Activated naive CD8-positive, alpha-beta T cell treated with anti-CD3 and anti-CD28 coated beads, Interleukin-2, amount 50 U/mL, for 24 hours (primary cell): Measurements from ENCODE around the gene KCNMB3.

Experiments
- ATAC-seq: fragments of 150-1000 bp; cut with Tn5 transposase; one replicate; pipeline ENCODE4 v1.10.0; 2021
- DNase-seq: peaks from one replicate; pipeline ENCODE4 v3.0.0; 2021
- H3K27ac Mint-ChIP-seq: one replicate; pipeline ENCODE4 v1.8.0; 2021; ENCODE audit warnings: mild to moderate bottlenecking, mixed read lengths
- H3K27me3 Mint-ChIP-seq: one replicate; pipeline ENCODE4 v1.8.0; 2021; ENCODE audit warnings: mixed read lengths
- H3K36me3 Mint-ChIP-seq: one replicate; pipeline ENCODE4 v1.8.0; 2021; ENCODE audit warnings: low read depth, mixed read lengths
- H3K4me1 Mint-ChIP-seq: one replicate; pipeline ENCODE4 v1.8.0; 2021; ENCODE audit warnings: mixed read lengths
- H3K4me3 Mint-ChIP-seq: one replicate; pipeline ENCODE4 v1.8.0; 2021; ENCODE audit warnings: mild to moderate bottlenecking, moderate library complexity, mixed read lengths
- H3K9me3 Mint-ChIP-seq: one replicate; pipeline ENCODE4 v1.8.0; 2021; ENCODE audit warnings: mixed read lengths

Gene KCNMB3

DNA sequence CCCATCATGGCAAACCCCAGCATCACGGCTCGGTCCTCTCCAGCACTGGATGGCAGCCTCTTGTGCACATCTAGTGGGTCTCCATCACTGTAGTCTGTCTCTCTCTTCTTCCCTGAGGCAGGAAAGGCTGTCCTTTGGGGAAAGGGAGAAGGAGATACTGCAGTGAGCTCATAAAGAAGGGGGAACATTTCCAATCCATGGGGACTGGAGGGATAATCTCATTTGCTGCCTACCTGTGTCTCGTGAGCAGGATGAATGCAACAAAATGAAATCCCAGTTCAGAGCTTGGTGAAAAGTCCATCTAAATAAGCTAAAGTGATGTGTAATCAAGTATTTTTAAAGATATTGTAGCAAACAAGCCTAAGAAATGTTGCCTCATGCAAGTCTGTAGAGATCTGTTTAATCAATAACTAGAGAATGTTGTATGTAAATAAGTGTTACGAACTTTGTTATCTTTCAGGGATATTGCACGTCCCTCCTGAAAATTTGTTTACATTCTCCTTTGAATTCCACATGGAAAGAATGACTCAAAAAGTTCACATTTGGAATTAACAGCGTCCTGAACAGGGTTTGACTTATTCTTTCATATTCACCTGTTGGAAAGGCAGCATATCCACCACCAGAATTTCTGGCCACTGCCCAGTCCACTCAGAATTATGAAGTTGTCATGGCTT is at the start of gene KCNMB3:
TSS of gene KCNMB3 (minus strand) at position 312 of the 674 bp plus-strand sequence. CDS start at position 188, 124 bp downstream.
- no peaks in the 10 kb centered on the region for H3K4me1 Mint-ChIP-seq
- ATAC-seq (no peak), DNase-seq (no peak)
- H3K27me3 Mint-ChIP-seq, result no peaks in the 10 kb centered on the region
- no peaks in the 10 kb centered on the region for H3K36me3 Mint-ChIP-seq
- H3K4me3 Mint-ChIP-seq, result no peak within 1 kb of the TSS
- no peak within 1 kb of the TSS for H3K27ac Mint-ChIP-seq
- H3K9me3 Mint-ChIP-seq, result no peaks in the 10 kb centered on the region

DNA sequence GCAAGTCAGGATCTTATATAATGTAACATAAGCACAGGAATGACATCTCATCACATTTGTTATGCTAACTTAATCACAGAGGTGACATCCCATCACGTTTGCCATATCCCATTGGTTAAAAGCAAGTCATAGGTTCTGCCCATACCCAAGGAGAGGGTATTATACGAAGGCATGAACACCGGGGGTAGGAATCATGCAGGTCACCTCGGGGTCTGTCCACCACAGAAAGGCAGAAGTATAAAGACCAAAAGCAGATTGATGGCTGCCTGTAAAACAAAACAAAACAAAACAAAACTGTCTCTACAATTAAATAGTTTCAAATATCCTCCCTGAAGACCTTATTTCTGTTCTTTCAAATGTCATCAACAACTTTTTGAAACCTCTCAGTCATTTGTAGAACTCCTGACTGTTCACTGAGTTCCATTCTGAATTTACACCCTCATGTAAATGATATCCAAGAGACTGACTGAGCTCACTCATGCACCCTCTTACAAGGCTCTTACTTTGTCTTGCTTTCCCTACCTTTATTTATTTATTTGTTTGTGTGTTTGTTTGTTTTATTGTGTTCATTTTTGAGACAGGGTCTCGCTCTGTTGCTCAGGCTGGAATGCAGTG is 49.2 kb upstream of the KCNMB3 start:
- H3K27ac Mint-ChIP-seq, result no peak overlapping the region
- H3K4me3 Mint-ChIP-seq, result no peak overlapping the region
- DNase-seq (no peak), ATAC-seq (no peak)
- H3K9me3 Mint-ChIP-seq, result no peaks in the 10 kb centered on the region
- H3K4me1 Mint-ChIP-seq, result no peaks in the 10 kb centered on the region
- peaks cover 7% of the 10 kb centered on the region for H3K27me3 Mint-ChIP-seq
- H3K36me3 Mint-ChIP-seq, result no peaks in the 10 kb centered on the region

DNA sequence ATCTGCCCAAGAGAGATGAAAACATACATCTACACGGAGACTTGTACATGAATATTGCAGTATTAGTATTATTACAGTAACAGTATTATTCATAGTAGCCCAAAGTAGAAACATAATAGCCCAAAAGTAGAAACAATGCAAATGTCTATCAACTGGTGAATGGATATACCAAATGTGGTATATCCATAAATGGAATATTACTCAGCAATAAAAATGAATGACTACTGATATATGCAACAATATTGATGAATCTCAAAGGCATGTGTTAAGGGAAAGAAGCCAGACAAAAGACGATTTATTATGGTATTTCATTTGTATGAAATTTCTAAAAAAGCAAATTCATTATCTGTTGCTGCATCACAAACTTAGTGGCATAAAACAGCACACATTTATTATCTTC is 48.4 kb upstream of the KCNMB3 start:
- Mint-ChIP-seq H3K27me3 (peaks cover 7% of the 10 kb centered on the region), H3K9me3 (no peaks in the 10 kb centered on the region), H3K4me3 (no peak overlapping the region), H3K27ac (no peak overlapping the region), H3K36me3 (no peaks in the 10 kb centered on the region), H3K4me1 (no peaks in the 10 kb centered on the region)
- DNase-seq, result no peak
- ATAC-seq, result no peak

DNA sequence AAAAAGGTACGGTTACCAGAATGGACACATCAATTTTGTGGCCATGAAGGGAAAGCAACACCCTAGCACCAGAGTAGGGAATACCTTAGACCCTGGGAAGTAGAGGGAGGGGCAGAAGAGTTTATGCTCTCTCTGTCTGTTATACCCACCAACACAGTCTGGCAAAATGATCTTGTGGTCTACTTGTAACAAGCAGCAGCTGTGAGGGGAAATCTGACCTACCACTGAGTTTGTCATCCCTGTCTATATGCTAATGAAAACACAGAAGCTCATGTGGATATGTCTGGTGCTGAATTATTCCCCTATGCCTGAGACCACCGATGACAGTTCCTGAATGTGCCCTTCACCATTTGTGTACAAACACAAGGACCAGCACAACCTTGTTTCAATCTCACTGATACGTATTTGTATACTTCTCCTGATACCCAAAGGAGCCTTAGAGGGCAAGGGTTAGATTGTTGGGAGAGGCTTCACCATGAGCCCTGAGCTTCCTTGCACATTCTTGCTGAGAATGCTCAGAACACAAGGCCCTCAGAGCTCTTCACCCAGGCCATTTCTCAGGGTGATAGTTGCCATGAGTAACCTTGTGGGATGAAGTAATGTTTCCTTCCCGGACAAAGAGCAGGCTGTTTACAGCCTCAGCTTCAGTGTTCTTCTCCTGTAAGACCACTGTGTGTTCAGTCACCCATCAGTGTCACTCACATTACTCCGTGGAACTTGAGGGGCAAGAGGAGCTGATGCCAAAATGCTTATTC is 47.2 kb upstream of the KCNMB3 start:
- Mint-ChIP-seq H3K27ac (no peak overlapping the region), H3K27me3 (peaks cover 3% of the 10 kb centered on the region), H3K9me3 (no peaks in the 10 kb centered on the region), H3K36me3 (no peaks in the 10 kb centered on the region), H3K4me1 (no peaks in the 10 kb centered on the region), H3K4me3 (no peak overlapping the region)
- ATAC-seq, result peak; percentile 10
- no peak for DNase-seq

GRCh38 chr3:179292450-179292849 is 41.5 kb upstream of the KCNMB3 start:
- Mint-ChIP-seq H3K27ac (no peak overlapping the region), H3K4me3 (no peak overlapping the region), H3K9me3 (no peaks in the 10 kb centered on the region), H3K27me3 (peaks cover 5% of the 10 kb centered on the region), H3K36me3 (no peaks in the 10 kb centered on the region), H3K4me1 (no peaks in the 10 kb centered on the region)
- DNase-seq (no peak), ATAC-seq (no peak)

DNA sequence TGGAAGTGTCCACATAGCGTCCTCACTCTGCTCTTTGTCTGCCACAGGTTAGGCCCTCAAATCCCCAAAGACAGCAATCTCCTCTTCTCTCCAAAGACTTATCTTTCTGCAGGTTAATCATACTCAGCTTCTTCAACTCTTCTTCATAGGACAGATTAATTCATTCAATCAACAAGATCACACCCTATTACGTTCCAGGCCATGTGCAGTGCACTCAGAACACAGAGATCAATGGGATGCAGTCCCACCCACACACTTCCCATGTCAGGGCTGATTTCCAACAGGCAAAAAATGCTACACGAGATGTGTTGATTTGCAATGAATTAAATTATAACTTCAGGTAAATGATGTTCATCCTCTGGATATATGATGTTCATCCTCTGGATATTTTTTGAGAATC is 38.4 kb upstream of the KCNMB3 start:
- Mint-ChIP-seq H3K9me3 (no peaks in the 10 kb centered on the region), H3K27me3 (peaks cover 2% of the 10 kb centered on the region), H3K4me1 (no peaks in the 10 kb centered on the region), H3K27ac (no peak overlapping the region), H3K36me3 (no peaks in the 10 kb centered on the region), H3K4me3 (no peak overlapping the region)
- ATAC-seq (no peak), DNase-seq (no peak)

DNA sequence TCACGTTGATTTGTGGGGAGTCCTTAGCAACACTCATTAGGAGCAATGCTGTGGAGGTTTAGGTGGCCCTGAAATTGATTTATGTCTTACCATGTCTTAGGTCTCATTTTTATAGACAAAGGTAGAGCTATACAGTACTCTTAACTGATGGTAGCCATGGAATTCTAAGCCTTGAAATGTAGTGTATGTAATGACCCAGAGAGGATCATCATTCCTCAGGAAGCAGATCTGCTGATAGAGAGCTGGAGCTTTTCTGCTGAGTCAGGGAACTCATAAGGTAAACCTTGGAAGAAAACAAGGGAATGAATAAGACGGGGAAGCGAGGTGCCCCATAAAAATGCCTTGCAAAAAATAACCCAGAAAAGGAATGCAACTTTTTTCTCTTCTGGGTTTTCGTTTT is 37.9 kb upstream of the KCNMB3 start:
- Mint-ChIP-seq H3K27ac (no peak overlapping the region), H3K27me3 (peaks cover 2% of the 10 kb centered on the region), H3K4me3 (no peak overlapping the region), H3K36me3 (no peaks in the 10 kb centered on the region), H3K4me1 (no peaks in the 10 kb centered on the region), H3K9me3 (no peaks in the 10 kb centered on the region)
- no peak for DNase-seq
- no peak for ATAC-seq

DNA sequence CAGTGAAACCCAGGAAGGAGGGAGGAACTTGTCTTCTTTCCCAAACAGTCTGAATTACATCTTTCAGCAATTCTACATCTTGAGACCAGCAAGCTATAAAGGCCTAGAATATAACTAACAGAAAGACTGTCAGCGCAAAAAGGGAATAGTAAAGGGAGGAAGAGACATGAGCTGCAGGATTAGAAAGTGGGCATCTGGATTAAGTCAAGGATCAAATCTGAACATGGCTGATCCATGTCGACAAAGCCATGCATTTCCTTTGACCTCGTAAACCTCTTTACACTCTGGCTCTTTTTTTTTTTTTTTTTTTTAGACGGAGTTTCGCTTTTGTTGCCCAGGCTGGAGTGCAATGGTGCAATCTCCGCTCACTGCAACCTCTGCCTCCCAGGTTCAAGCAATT is 35.4 kb upstream of the KCNMB3 start:
- no peaks in the 10 kb centered on the region for H3K27me3 Mint-ChIP-seq
- no peaks in the 10 kb centered on the region for H3K9me3 Mint-ChIP-seq
- H3K4me3 Mint-ChIP-seq, result no peak overlapping the region
- no peak overlapping the region for H3K27ac Mint-ChIP-seq
- no peaks in the 10 kb centered on the region for H3K4me1 Mint-ChIP-seq
- no peaks in the 10 kb centered on the region for H3K36me3 Mint-ChIP-seq
- no peak for DNase-seq
- ATAC-seq, result no peak

GRCh38 chr3:179281825-179282224 is 30.9 kb upstream of the KCNMB3 start:
- no peaks in the 10 kb centered on the region for H3K27me3 Mint-ChIP-seq
- DNase-seq (no peak), ATAC-seq (no peak)
- H3K36me3 Mint-ChIP-seq, result no peaks in the 10 kb centered on the region
- no peak overlapping the region for H3K4me3 Mint-ChIP-seq
- H3K27ac Mint-ChIP-seq, result no peak overlapping the region
- peaks cover 2% of the 10 kb centered on the region for H3K4me1 Mint-ChIP-seq
- H3K9me3 Mint-ChIP-seq, result no peaks in the 10 kb centered on the region

GRCh38 chr3:179279837-179280236 is 28.9 kb upstream of the KCNMB3 start:
- DNase-seq (no peak), ATAC-seq (no peak)
- no peaks in the 10 kb centered on the region for H3K36me3 Mint-ChIP-seq
- peaks cover 2% of the 10 kb centered on the region for H3K4me1 Mint-ChIP-seq
- no peak overlapping the region for H3K4me3 Mint-ChIP-seq
- H3K27me3 Mint-ChIP-seq, result no peaks in the 10 kb centered on the region
- H3K27ac Mint-ChIP-seq, result no peak overlapping the region
- no peaks in the 10 kb centered on the region for H3K9me3 Mint-ChIP-seq

GRCh38 chr3:179278932-179279693 is 28.2 kb upstream of the KCNMB3 start:
- DNase-seq (no peak), ATAC-seq (no peak)
- Mint-ChIP-seq H3K4me3 (no peak overlapping the region), H3K4me1 (peaks cover 2% of the 10 kb centered on the region), H3K27ac (no peak overlapping the region), H3K27me3 (no peaks in the 10 kb centered on the region), H3K36me3 (no peaks in the 10 kb centered on the region), H3K9me3 (no peaks in the 10 kb centered on the region)

- Mint-ChIP-seq H3K27me3 (no peaks in the 10 kb centered on the region), H3K27ac (no peak overlapping the region), H3K4me1 (peaks cover 2% of the 10 kb centered on the region), H3K4me3 (no peak overlapping the region), H3K9me3 (no peaks in the 10 kb centered on the region), H3K36me3 (no peaks in the 10 kb centered on the region)
- DNase-seq (no peak), ATAC-seq (no peak)
Measured at GRCh38 chr3:179278151-179278550, 27.2 kb upstream of the KCNMB3 start.

DNA sequence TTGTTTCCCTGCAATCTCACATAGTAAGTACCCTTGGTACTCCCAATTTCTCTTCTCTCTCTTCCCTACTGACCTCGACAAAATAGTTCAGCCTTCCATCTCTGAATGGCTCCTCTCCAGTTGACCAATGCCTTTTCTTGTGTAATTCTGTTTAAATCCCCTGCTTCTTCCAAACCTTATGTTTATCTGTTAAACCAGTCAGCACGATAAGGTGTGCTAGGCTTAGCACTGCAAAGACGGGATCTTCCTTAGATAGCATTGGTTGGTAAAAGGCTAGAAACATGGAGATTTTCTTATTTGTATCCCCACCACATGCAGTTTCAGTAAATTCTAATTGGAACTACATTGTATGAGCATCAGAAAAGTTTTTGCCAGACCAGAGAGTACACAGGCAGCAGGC is 25.8 kb upstream of the KCNMB3 start:
- H3K27me3 Mint-ChIP-seq, result no peaks in the 10 kb centered on the region
- DNase-seq, result no peak
- no peak overlapping the region for H3K4me3 Mint-ChIP-seq

DNA sequence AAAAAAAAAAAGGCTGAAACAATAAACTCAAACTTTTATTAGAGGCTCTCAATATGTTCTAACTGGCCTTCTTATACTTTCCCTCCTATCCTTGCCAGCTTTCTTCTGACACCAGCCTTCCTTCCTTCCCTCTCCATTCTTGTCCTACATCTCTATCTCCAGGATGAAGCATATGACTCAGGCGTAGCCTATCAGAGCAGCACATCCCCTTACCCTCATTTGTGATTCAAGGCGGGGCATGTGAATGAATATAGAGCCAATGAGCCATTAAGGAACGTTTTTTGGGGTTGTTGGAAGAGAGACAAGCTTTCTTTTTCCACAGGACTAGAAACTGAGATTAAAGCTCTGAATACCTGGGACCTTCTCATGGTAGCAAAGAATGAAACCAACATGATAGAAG is 25.1 kb upstream of the KCNMB3 start:
- DNase-seq, result no peak
- Mint-ChIP-seq H3K27me3 (no peaks in the 10 kb centered on the region), H3K9me3 (no peaks in the 10 kb centered on the region), H3K4me3 (no peak overlapping the region), H3K27ac (no peak overlapping the region), H3K4me1 (peaks cover 2% of the 10 kb centered on the region), H3K36me3 (no peaks in the 10 kb centered on the region)
- no peak for ATAC-seq

More for the DNA sequence above, 25.8 kb upstream of the KCNMB3 start:
- H3K4me1 Mint-ChIP-seq, result peaks cover 2% of the 10 kb centered on the region
- no peaks in the 10 kb centered on the region for H3K36me3 Mint-ChIP-seq
- ATAC-seq, result no peak
- no peak overlapping the region for H3K27ac Mint-ChIP-seq
- H3K9me3 Mint-ChIP-seq, result no peaks in the 10 kb centered on the region
